Body of pancreas (tissue), 4 donors: ENCODE data around the gene CASTOR1. TPM values are rescaled to one million over a fixed set of nuclear protein-coding genes. Genes with fewer than 3 reads are reported as not detected.

Source experiments
- ATAC-seq: fragments of 150-250 bp; one replicate; pipeline ENCODE4 v1.9.1; 2016
- DNase-seq, 4 donors: peaks; one replicate each; pipeline ENCODE4 v3.0.0-alpha.2; 2019
- H3K27ac ChIP-seq, 4 donors: fragments of 200-600 bp; sonication (generic); 1 replicate in 3 of 4; 2 replicates in 1 of 4; pipeline versions ENCODE4 v1.5.1 to v1.6.1; 2016 to 2019; ENCODE audit warnings: mild to moderate bottlenecking in 1 of 4, mixed read lengths in 1 of 4, moderate library complexity in 1 of 4
- H3K27me3 ChIP-seq, 2 donors: fragments of 200-600 bp; sonication (generic); one replicate each; pipeline ENCODE4 v1.6.0; 2016; ENCODE audit warnings: mild to moderate bottlenecking in 1 of 2
- H3K36me3 ChIP-seq, 2 donors: fragments of 200-600 bp; sonication (generic); replicated peaks in 1 of 2; 2 replicates each; pipeline ENCODE4 v1.5.1; 2016; ENCODE audit warnings: low read depth in 2 of 2; ENCODE audit not compliant: insufficient read depth in 1 of 2
- H3K4me1 ChIP-seq: fragments of 200-600 bp; sonication (generic); one replicate; pipeline ENCODE4 v1.6.0; 2016
- H3K4me3 ChIP-seq, 2 donors: fragments of 200-600 bp; sonication (generic); 1 replicate in 1 of 2; 2 replicates in 1 of 2; pipeline ENCODE4 v1.5.1; 2016 to 2019
- H3K9me3 ChIP-seq, 3 donors: fragments of 200-600 bp; sonication (generic); 1 replicate in 2 of 3; 2 replicates in 1 of 3; pipeline ENCODE4 v1.5.1; 2016
- CTCF ChIP-seq, 7 experiments: fragments of 450-650 bp in 4 of 7; fragments of 200-600 bp in 3 of 7; sonication (generic) in 3 of 7; IDR thresholded peaks; one replicate each; pipeline ENCODE4 v1.5.1; 2016 to 2019; ENCODE audit warnings: antibody characterized with exemption in 7 of 7
- POLR2A ChIP-seq, 3 donors: fragments of 450-650 bp; IDR thresholded peaks; one replicate each; pipeline ENCODE4 v1.6.1; 2016; ENCODE audit warnings: antibody characterized with exemption in 3 of 3, mild to moderate bottlenecking in 2 of 3
- WGBS, 2 donors: methylation state at CpG; one replicate each; pipeline ENCODE4 v1.1.5; 2017; 5-methylcytosine and 5-hydroxymethylcytosine counted together
- intact Hi-C: fragments of 100-400 bp; cut with DNase I; formaldehyde crosslinking; loops from one replicate; pipeline ENCODE4 v1.15.1; 2023
- total RNA-seq, 2 donors: library from RNA; depleted of rRNA; stranded (reverse); fragments of >200 nt; gene quantifications; one replicate each; pipeline ENCODE4 v1.1.0, GENCODE V29; 2016

The CASTOR1 gene
- total RNA-seq, 2 donors from 2014 or later = 4.2 to 21.4 TPM

- Histone ChIP-seq H3K27ac (peak overlapping the region; percentile 85 to 90 (median 88)), H3K4me3 (peak overlapping the region; percentile 50 to 74), H3K4me1 (peaks cover 38% of the 10 kb centered on the region), H3K36me3 (peaks cover 0 to 2% of the 10 kb centered on the region in 2 donors), H3K9me3 (no peaks in the 10 kb centered on the region), H3K27me3 (no peaks in the 10 kb centered on the region)
- no peak for DNase-seq
- no peak for ATAC-seq
- TF ChIP-seq CTCF (IDR thresholded peaks at IDR 0.05) (no peak), POLR2A (IDR thresholded peaks at IDR 0.05) (peak in 1 of 3 donors; percentile 8)
- intact Hi-C loops = no loop called here
- WGBS, 2 donors = 14 to 36% methylated on average over 10 to 27 of the region's 27 CpGs
Measured at GRCh38 chr22:30288419-30289140, 725 bp downstream of the CASTOR1 start.

GRCh38 chr22:30287648-30288418, 1.5 kb downstream of the CASTOR1 start:
- Histone ChIP-seq H3K36me3 (peaks cover 0 to 1% of the 10 kb centered on the region in 2 donors), H3K4me1 (peaks cover 38% of the 10 kb centered on the region), H3K27me3 (no peaks in the 10 kb centered on the region), H3K9me3 (no peaks in the 10 kb centered on the region), H3K27ac (peak overlapping the region; percentile 85 to 90 (median 88)), H3K4me3 (no peak overlapping the region)
- DNase-seq (peak; percentile 85 to 90 (median 88)), ATAC-seq (peak; percentile 57)
- TF ChIP-seq CTCF (IDR thresholded peaks at IDR 0.05) = peak; percentile 54 to 86 (median 66)
- peak in 2 of 3 donors; percentile 32 to 47 for TF ChIP-seq POLR2A (IDR thresholded peaks at IDR 0.05)
- intact Hi-C loops = no loop called here
- WGBS, 2 donors = 9 to 10% methylated on average over 3 to 5 of the region's 5 CpGs

- Histone ChIP-seq H3K27ac (no peak overlapping the region), H3K4me1 (peaks cover 37% of the 10 kb centered on the region), H3K27me3 (no peaks in the 10 kb centered on the region), H3K36me3 (no peaks in the 10 kb centered on the region), H3K9me3 (no peaks in the 10 kb centered on the region), H3K4me3 (no peak overlapping the region)
- DNase-seq = peak; percentile 65 to 75 (median 72)
- intact Hi-C loops = no loop called here
- 51 to 56% methylated on average over 12 to 31 of the region's 31 CpGs for WGBS, 2 donors
- ATAC-seq = no peak
- TF ChIP-seq CTCF (IDR thresholded peaks at IDR 0.05) = peak; percentile 65 to 84 (median 78)
- TF ChIP-seq POLR2A (IDR thresholded peaks at IDR 0.05) = no peak
Measured at GRCh38 chr22:30286813-30287647, 2.3 kb downstream of the CASTOR1 start.

- Histone ChIP-seq H3K27ac (no peak overlapping the region), H3K36me3 (no peaks in the 10 kb centered on the region), H3K9me3 (no peaks in the 10 kb centered on the region), H3K27me3 (no peaks in the 10 kb centered on the region), H3K4me1 (peaks cover 30% of the 10 kb centered on the region), H3K4me3 (no peak overlapping the region)
- no peak for ATAC-seq
- 82% methylated on average over 5 of the region's 5 CpGs for WGBS, 2 donors
- intact Hi-C loops = no loop called here
- no peak for DNase-seq
- TF ChIP-seq CTCF (IDR thresholded peaks at IDR 0.05) (no peak), POLR2A (IDR thresholded peaks at IDR 0.05) (no peak)
Measured at GRCh38 chr22:30286331-30286730, 3.0 kb downstream of the CASTOR1 start.
